HG03095 (cell line): ENCODE results near the gene SLC16A5.
"Not testable (repeated sequence)": the region's sequence is repeated elsewhere in the genome, so short reads cannot be mapped to it uniquely, and the experiment has no call there.

Experiments
- ATAC-seq: cut with Tn5 transposase; IDR thresholded peaks from one replicate; pipeline ENCODE4 v1.9.1; 2021; ENCODE audit warnings: moderate library complexity; ENCODE audit not compliant: unreplicated experiment

Gene SLC16A5

DNA sequence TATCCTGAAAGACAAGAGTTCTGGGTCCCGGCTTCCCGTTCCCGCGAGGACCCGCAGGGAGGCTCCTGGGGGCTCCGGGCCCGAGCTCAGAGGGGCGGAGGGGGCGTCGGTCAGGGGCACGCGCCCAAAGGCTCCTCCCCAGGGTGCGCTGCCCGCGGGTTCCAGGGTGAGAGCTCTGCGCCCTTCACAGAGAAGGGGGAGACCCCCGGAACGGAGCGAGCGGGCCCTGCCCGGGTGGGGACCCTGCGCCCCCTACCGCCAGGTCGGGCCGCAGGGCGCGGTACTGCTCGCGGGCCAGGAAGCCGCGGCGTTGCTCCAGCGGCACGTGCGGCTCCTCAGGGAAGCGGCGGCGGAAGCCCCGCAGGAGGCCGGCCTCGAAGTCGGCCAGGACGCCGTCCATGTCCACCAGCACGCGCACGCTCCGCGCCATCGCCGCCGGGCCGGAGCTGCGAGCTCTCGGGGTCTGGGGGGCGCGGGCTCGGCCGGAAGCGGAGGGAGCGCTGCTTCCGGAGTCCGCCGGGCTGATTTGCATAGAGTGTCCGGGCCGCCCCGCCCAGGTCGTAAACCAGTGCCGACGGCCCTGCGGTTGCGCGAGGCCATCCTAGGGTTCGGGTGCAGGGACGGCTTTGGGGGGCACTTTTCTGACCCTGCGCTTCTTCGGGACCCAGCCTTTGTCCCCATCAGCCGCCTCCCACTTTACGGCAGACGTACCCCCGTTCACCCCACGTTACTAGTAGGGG lies 43.7 kb downstream of the SLC16A5 start, which contains the start of gene NT5C:
Gene NT5C (minus strand): TSS at position 465 of the 740 bp plus-strand sequence. CDS start 35 bp downstream, at position 430.
- ATAC-seq = peak; percentile 71

DNA sequence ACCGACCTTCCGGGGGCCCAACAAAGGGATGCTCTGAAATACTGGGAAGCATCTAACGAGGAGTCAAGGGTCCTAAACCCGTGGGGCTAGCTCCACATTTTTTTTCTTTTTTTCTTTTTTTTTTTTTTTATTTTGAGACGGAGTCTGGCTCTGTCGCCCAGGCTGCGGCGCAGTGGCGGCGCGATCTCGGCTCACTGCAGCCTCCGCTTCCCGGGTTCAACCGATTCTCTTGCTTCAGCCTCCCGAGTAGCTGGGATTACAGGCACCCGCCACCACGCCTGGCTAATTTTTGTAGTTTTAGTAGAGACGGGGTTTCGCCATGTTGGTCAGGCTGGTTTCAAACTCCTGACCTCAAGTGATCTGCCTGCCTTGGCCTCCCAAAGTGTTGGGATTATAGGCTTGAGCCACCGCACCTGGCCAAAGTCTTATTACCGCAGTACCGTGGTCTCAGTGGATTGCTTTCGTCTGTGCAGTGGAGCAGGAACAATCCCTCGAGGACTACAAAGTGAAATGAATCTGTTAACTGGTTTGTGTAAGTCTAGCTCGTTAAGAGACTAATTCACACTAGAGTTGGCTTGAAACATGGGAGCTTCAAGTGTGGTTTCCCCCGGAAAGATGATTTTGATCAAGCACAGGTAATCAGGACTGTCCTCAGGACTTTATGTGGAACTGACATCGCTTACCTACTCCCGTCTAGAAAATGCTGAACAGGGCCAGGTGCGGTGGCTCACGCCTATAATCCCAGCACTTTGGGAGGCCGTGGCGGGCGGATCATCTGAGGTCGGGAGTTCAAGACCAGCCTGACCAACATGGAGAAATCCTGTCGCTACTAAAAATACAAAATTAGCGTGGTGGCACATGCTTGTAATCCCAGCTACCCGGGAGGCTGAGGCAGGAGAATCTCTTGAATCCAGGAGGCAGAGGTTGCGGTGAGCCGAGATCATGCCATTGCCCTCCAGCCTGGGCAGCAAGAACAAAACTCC lies 44.6 kb downstream of the SLC16A5 start:
- ATAC-seq = not testable (repeated sequence)

DNA sequence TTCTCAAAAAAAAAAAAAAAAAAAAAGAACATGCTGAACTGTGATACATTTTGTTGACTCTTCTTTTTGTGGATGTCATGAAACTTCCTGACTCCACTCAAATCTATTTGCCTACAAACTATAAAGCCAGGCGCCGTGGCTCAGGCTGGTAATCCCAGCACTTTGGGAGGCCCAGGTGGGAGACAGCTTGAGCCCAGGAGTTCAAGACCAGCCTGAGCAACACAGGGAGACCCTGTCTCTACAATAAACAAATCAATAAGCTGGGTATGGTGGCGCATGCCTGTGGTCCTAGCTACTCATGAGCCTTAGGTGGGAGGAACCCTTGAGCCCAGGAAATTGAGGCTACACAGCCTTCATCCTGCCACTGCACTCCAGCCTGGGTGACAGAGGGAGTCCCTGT lies 45.2 kb downstream of the SLC16A5 start:
- ATAC-seq = no peak

DNA sequence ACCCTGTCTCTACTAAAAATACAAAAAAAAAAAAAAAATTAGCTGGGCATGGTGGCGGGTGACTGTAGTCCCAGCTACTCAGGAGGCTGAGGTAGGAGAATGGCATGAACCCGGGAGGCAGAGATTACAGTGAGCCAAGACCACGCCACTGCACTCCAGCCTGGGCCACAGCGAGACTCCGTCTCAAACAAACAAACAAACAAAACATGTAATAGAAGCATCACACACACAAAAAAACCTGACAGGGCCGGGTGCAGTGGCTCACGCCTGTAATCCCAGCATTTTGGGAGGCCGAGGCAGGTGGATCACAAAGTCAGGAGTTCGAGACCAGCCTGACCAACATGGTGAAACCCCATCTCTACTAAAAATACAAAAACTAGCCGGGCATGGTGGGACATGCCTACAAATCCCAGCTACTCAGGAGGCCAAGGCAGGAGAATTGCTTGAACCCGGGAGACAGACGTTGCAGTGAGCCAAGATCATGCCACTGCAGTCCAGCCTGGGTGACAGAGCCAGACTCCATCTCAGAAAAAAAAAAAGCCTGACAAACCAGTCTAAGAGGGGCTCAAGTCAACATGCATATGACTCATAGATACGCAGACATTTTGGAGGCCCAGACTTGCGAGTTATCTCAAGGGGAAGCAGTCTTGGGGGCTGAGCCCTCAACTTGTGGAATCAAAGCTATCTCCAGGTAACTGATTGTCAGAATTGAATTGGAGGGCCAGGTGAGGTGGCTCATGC lies 46.0 kb downstream of the SLC16A5 start:
- ATAC-seq = not testable (repeated sequence)

DNA sequence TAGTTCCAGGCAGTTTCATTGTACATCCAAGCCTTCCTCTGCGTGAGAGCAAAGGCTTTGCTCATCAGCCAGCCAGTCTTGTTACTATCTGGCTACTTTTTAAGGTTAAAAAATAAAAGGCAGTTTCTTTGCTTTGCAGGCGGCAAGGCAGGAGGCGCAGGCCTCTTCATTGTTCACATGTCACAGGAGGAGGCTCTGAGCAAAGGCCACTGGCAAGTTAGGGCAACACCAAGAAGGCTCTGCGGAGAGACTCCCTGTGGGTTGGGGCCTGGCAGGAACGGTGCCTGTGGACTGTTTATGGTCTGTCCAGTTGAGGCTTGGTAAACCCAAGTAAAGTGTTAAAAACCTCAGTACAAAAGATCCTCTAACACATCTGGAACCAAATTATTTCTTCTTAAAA lies 47.7 kb downstream of the SLC16A5 start:
- no peak for ATAC-seq

DNA sequence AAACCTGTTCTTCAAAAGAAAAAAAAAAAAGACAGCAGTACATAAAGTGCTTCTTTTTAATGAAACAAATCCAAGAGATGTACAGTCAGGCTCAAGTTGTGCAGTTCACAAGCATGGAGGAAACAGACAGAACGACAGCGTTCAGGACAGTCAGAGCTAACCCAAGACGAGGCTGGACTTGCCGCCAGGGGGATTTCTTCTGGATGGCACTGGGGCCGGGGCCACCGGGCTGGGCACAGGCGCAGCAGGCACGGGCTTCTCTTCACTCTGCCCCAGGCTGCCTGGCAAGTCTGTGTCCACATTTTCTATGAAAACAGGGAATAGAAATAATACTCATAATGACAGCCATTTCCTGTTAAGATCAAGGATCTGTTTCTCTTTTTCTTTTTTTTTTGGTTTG lies 48.2 kb downstream of the SLC16A5 start:
- no peak for ATAC-seq

DNA sequence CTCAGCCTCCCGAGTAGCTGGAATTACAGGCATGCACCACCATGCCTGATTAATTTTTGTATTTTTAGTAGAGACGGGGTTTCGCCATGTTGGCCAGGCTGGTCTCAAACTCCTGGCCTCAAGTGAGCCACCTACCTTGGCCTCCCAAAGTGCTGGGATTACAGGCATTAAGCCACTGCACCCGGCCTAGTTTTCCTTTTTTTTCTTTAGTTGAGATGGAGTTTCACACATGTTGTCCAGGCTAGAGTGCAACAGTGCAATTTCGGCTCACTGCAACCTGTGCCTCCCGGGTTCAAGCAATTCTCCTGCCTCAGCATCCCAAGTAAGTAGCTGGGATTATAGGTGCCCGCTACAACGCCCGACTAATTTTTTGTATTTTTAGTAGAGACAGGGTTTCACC lies 50.0 kb downstream of the SLC16A5 start:
- ATAC-seq = not testable (repeated sequence)

DNA sequence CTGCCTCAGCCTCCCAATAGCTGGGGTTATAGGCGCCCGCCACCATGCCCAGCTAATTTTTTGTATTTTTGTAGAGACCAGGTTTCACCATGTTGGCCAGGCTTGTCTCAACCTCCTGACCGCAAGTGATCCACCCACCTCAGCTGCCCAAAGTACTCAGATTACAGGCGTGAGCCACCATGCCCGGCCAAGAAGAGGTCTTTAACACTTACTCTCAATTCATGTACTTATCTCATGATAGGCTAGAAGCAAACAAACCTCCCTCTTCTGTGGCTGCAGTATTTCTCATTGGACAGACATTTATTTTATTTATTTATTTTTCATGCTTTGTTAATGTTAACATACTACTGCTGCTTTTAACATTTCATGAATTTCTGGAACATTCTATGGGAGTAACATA lies 50.8 kb downstream of the SLC16A5 start:
- ATAC-seq = no peak

DNA sequence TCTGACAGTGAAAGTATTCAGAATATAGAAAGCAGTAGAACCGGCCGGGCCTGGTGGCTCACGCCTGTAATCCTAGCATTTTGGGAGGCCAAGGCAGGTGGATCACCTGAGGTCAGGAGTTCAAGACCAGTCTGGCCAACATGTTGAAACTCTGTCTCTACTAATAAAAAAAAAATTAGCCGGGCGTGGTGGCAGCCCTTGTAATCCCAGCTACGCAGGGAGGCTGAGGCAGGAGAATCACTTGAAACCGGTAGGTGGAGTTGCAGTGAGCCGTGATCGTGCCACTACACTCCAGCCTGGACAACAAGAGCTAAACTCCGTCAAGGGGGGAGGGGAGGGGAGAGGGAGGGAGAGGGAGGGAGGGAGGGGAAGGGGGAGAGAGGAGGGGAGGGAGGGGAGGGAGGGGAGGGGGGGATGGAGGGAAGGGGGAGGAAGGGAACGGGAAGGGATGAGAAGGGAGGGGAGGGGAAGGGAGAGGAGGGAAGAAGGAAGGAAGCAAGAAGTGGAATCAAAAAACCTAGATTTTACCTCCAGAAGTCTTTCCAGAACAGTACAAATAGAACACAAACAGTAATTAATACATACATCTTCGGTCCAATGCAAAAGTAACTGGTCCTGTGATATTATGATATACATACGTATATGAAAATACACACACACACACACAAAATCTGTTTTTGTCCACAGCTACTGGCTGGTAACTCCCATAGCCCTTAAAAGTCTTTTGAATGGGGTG lies 54.6 kb downstream of the SLC16A5 start:
- ATAC-seq = no peak

DNA sequence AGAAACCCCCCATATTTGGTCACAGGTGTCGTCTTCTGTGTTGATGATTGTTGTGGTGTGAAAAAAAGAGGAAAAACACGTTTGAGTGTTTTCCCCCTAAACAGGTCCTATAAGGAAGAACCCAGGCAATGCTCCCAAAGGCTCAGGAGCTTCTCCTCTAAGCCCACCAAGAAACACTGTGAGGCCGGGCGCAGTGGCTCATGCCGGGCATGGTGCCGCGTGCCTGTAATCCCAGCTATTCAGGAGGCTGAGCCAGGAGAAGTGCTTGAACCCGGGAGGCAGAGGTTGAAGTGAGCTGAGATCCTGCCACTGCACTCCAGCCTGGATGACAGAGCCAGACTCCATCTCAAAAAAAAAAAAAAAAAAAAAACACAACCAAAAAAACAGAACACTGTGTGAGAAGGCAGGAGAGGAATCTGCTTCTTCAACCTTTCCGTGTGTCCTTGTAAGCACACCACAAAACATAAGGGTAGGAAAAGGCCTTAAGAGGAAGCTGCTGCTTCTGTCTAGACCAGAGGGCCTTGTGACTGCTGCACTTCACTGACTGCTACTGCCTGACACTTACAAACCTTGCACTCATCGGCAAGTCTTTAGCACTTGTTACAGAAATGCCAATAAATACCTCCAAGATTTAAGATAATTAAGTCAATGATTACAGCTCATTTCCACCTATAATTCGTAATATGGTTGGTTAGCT lies 57.2 kb downstream of the SLC16A5 start:
- ATAC-seq = no peak

DNA sequence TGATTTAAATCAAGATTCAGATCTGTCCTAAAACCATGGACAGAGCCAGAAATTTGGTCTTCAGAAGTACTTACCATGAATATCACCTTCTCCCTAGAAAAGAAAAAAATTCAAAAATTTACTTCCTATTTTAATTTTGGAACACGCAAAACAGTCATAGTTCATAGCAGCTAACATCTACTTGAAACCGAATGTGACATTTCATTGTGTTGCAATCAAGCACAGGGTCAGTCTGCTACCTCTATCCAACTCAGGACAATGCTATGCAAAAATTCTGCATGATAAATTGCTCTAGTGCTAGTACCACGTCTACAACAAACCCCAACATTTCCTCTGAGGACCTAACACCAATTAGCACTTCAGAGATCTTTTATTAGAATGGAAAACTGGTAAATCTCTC lies 58.8 kb downstream of the SLC16A5 start:
- no peak for ATAC-seq

DNA sequence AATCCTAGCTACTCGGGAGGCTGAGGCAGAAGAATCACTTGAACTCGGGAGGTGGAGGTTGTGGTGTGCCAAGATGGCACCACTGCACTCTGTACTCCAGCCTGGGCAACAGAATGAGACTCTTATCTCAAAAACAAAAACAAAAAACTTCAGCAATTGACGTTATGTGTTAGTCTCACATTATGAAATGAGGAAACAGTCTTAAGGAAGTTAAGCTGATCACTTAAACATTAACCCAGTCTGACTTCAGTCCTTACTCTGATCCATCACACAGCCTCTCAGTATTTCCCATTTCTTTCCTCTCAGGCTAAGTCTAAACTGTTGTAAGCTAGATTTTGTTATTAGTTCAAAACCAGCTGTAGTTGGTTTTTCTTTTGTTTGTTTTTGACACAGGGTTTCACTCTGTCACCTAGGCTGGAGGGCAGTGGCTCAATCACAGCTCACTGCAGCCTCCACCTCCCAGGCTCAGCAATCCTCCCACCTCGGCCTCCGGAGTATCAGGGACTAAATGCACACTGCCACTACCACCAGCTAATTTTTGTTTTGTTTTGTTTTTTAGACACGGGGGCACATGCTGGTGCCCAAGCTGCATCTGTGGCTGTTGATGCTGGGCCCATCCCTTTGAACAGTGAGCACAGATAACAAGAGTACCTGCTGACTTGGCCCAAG lies 60.3 kb downstream of the SLC16A5 start:
- ATAC-seq = no peak

DNA sequence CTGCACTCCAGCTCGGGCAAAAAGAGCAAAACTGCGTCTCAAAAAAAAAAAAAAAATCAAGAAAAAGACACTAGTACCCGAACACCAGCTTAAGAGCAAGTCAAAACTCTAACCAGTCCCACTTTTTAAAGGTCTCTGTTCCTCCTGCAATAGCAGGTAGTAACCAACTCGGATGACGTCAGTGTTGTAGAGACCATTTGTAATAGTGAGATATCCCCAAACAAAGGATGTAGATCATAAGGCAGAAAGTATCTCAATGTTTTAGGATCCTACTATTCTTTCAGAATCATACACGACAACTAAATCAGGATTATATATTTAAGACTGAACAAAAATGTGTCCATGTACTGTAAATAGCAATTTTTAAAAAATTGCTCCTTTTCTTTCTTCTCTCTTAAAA lies 64.2 kb downstream of the SLC16A5 start:
- ATAC-seq = no peak

DNA sequence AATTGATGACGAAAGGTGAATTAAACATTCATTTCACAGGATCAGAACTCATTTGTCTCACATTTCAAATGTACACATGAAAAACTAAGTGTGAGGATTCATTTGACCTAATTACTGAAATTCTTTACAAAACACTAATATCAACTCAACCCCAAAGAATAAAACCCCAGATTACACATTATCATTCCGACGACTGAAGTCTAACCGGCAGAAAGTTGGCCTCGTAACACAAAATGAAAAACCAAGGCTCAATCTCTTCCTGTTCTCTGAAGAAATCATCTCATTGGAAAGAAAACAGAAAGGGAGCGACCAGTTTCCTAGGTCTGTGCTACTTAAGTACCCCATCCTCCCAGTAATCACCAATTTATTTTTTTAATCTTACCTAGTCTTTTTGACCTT lies 64.8 kb downstream of the SLC16A5 start:
- ATAC-seq = no peak

DNA sequence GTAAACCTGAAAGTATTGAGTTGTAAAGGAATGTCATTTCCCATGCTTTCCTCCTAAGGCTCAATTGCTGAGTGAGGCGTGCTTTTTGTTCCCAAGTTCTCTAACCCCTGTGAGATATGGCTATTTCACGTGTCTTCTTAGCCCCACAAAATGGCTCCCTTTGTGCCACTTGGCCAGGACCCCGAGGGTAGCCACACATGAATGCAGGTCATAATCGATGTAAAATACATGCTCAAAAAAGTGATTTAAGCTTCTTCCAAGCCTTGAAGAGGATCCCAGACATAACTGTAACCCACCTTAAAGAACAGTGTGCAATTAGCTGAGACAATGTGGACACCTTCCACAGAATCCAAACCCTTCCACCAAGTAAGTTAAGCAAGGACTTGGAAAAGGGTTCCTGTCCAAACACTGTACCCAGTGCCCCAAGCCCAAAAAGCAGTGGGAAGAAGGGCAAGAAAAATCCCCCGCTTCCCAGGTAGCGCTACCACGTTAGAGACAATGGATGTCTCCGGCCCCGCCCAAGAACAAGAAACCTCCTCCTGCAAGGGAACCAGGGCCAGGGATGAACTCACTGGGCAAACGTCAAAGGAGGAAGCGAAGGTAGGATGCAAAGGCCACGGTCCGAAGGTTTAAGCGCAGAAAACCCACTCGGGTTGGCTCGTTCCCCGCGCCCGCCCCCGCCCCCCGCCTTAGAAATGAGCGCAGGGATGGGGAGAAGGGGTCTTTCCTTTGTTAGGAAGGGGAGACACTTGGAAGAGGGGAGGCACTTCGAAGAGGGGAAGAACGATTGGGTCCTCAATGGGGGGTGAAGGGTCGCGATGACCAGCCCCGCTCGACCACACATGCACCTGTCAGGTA lies 65.4 kb downstream of the SLC16A5 start:
- no peak for ATAC-seq

DNA sequence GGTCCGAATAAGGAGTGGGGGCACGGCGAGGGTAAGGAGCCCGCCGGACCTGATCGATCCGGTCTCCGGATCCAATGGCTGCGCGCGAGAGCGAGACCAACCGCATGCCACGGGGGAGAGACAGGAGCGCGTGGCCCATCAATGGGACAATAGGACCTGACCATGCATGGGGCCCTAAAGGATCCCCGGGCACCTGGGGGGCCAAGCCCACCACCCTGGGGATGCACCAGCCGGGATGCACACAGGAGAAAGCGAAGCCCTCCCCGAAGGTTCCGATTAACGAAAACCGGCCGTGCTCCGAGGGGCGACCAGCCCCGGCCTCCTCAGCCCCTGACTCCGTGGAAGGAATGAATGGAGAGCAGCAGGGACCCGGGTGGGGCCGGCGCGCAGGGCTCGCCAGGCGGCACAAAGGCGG lies 66.0 kb downstream of the SLC16A5 start:
- ATAC-seq = peak; percentile 6

DNA sequence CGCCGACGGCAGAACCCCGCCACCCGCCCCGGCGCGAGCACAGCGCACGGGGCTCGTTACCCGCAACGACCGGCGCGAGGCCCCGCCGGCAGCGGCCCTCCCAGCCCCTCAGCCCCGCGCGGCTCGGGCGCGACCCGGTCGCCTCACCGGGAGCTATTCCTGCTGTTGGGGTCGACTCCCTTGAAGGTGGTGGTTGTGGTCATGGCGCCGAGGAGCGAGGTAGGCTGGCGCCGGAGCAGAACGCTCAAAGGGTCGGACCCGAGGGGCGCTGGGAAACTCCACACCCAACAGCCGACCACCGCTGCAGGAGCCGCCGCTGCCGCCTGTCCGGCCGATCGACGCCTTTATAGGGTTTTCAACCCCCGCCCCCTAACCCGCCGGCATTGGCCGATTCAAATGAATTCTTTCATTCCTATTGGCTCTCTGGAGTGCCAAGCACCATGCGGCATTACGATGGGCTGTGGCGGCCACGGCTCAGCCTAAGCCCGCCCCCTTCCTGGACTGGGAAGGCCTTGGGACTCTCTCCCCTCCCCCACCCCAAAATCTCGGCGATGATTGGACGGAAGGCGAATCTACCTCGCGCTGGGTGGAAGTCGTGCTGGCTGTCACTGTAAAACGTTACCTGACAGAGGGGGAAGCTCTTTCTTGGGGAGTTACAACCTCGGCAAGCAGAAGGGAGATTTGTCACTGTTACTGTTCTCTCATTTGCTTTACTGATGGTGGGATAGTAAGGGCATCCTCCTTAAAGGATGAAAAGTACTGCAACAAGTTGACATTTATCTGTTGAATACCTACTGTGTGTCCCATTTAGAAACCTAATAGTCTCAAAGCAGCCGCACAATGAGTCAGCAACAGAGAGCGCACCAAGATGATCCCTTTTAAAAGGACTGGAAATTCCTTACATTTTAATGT lies 66.7 kb downstream of the SLC16A5 start, which contains the start of gene JPT1:
Gene JPT1 (minus strand): TSS at position 318 of the 912 bp plus-strand sequence. CDS start 115 bp downstream, at position 203.
- ATAC-seq = peak; percentile 94
